GM12892 (cell line): ENCODE data around the gene PMM2.

Experiments
- POLR2A ChIP-seq: IDR thresholded peaks from 2 replicates; pipeline ENCODE4 v1.6.1; 2011; ENCODE audit warnings: low read depth, low read length, control low read depth
- POLR2AphosphoS5 ChIP-seq: IDR thresholded peaks from 2 replicates; pipeline ENCODE4 v1.6.1; 2011; ENCODE audit warnings: low read depth, low read length, control low read depth
- TAF1 ChIP-seq: IDR thresholded peaks from 2 replicates; pipeline ENCODE4 v1.6.1; 2011; ENCODE audit warnings: low read depth, mild to moderate bottlenecking, control low read depth, low read length, borderline replicate concordance

DNA sequence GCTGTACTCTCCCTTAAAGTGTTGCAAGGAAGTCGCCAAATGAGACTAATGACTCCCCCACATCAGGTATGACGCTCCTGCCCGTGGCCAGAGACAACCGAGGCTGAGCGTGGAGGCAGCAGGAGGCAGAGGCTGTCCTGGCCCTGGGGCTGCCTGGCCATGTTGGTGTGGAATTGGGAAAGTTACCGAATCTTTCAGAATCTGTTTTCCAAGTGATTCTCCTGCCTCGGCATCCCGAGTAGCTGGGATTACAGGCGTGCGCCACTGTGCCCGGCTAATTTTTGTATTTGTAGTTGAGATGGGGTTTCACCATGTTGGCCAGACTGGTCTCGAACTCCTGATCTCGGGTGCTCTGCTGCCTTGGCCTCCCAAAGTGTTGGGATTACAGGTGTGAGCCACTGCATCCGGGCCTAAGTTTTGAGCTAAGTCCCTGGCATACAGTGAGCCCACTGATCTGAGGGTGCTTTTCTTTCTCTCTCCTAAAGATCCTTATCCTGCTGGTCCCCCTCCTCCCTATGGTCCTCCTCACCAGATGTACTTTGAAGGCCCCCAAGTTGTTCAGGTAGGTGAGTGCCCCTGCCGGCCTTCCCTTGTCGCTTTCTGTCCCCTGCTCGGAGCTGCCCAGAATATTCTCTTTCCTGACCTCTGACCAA lies 85.2 kb downstream of the PMM2 start:
- TF ChIP-seq POLR2A (no peak), POLR2AphosphoS5 (no peak), TAF1 (no peak)
